Astrocyte of the spinal cord (primary cell): ENCODE results near the gene FREM3.

Experiments
- DNase-seq: peaks from one replicate; pipeline ENCODE4 v3.0.0; 2011; ENCODE audit warnings: low read depth, low spot score
- H3K4me3 ChIP-seq: 2 replicates; pipeline ENCODE4 v1.5.1; 2011; ENCODE audit warnings: low read depth, mild to moderate bottlenecking, low read length, moderate library complexity
- in situ Hi-C: cut with HindIII; loops from 2 replicates; pipeline ENCODE4 v1.10.0; 2017; ENCODE audit warnings: low sequenced_read_pairs
- TF ChIP-seq, protein P1 (sequence below): IDR thresholded peaks from 2 replicates; pipeline ENCODE4 v1.5.1; 2012; ENCODE audit warnings: low read depth, mild to moderate bottlenecking, low read length, inconsistent platforms

FREM3 gene

DNA sequence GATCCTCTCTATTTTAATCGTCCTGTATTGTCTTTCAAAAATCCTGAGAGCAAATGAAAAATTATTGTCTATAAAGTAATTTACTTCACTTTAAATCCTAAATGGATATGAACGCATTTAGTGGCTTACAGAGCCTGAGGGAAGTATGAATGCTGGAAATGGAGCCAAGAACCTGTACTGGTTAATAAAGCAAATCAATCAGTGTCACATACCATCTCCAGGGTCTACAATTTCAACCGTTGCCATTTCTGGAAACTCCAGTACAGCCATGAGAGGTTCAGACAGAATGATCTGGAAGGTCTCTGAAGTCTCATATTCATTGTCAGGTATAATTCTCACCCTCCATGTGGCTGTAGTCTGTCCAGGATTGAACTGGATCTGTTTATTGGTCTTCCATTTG is 76.6 kb downstream of the FREM3 start:
- TF ChIP-seq, protein P1, sequence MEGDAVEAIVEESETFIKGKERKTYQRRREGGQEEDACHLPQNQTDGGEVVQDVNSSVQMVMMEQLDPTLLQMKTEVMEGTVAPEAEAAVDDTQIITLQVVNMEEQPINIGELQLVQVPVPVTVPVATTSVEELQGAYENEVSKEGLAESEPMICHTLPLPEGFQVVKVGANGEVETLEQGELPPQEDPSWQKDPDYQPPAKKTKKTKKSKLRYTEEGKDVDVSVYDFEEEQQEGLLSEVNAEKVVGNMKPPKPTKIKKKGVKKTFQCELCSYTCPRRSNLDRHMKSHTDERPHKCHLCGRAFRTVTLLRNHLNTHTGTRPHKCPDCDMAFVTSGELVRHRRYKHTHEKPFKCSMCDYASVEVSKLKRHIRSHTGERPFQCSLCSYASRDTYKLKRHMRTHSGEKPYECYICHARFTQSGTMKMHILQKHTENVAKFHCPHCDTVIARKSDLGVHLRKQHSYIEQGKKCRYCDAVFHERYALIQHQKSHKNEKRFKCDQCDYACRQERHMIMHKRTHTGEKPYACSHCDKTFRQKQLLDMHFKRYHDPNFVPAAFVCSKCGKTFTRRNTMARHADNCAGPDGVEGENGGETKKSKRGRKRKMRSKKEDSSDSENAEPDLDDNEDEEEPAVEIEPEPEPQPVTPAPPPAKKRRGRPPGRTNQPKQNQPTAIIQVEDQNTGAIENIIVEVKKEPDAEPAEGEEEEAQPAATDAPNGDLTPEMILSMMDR: no peak
- in situ Hi-C loops: no loop called here
- H3K4me3 ChIP-seq: no peak overlapping the region
- DNase-seq: no peak

DNA sequence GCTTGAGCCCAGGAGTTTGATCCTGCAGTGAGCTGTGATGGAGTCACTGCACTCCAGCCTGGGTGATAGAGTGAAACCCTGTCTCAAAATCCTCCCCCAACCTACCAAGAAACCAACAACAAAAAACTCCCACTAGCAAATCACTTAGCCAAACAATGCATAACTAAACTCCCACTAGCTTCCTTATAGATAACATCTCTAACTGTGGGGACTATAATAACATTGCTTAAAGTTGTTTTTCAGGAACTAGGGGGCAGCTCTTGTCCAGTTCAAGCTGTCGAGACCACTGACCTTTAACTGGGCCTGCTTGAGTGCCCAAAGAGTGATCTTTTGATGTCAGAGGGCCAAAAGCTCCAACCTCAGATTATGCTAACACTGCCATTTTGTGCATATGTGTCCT is 81.7 kb downstream of the FREM3 start:
- no peak for DNase-seq
- in situ Hi-C loops: no loop called here
- no peak overlapping the region for H3K4me3 ChIP-seq
- TF ChIP-seq, protein P1: no peak

DNA sequence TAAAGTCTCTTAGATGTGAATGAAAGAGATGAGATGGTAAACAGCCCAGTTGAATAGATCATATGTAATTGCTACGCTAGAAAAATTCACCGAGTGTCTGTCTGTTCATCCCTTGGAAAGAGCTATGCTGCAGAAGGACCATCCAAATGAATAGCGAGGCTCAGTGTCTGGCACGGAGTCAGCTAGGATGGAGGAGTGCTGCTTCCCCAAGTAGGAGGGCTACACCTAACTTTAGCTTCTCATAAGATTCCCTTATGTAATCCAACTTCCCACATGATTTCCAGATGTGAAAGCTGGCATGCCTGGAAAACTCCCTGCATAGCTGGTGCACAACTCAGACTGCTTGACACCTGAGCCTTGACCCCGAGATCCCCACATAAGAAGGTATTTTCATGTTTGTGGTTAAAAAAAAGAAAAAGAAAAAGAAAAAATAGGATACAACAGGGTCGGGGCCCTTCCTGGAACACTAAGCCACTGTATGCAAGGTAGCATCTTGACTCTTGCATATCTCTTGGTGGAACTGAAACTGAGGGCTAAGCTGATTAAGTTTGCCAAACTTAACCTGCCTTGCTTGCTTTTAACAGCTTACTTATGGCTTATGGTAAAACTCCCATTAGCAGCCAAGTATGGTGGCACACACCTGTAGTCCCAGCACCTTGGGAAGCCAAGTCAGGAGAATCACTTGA is 82.3 kb downstream of the FREM3 start:
- DNase-seq: peak; percentile 6
- no peak overlapping the region for H3K4me3 ChIP-seq
- in situ Hi-C loops: no loop called here
- TF ChIP-seq, protein P1: no peak

DNA sequence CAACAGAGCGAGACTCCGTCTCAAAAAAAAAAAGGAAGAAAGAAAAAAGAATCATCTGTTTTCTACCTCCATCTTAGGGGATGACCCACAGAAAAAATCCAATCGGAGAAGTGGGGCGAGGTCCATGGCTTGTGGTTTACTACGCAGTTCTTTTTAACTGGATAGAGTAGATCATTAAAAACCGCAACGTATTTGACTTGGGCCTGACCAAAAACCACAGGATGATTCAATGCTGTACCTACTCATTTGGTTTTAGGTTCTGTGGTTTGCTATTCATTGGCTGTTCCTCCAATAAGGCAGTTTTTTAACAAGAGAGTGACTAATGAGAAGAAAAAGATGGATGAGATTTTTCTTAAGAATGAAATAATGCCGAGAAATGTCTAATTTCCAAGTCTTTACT is 83.7 kb downstream of the FREM3 start:
- TF ChIP-seq, protein P1: no peak
- in situ Hi-C loops: no loop called here
- DNase-seq: peak; percentile 70
- no peak overlapping the region for H3K4me3 ChIP-seq

DNA sequence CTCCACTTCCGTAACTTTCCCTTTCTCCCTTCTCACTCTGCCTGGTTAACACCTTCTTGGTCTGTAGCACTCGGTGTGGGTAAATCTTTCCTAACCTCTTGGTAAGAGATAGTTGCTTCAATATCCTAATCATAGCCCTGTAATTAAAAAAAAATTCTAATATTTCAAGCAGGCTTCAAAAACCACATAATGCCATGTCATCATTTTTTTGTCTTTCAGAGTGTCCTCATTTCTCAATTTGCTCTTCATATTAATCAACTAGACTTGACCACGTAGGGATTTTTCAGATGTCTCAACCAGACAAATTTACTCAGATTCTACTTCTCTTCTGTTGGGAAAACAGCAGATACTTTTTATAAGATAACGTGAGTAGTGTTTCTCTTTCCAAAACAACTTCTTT is 91.0 kb downstream of the FREM3 start:
- TF ChIP-seq, protein P1: no peak
- no peak for DNase-seq
- in situ Hi-C loops: no loop called here
- H3K4me3 ChIP-seq: no peak overlapping the region

DNA sequence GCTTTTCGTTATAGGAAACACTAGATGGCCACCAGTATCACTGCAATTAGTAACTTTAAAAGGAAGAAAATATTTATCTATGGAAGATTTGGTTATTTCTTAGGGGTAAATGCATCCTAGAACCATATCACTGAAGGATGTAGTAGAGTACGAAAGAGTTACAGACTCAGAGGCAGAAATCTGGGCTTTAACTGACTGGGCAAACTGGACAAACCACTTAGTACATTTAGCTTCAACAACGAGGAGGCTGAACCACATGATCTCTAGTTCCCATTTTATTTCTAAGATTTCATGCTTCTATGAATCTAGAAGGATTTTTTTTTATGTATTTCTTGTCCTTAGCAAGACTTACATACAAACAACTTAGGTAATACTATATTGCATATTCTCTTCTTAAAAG is 94.0 kb downstream of the FREM3 start:
- TF ChIP-seq, protein P1: no peak
- no peak for DNase-seq
- in situ Hi-C loops: no loop called here
- H3K4me3 ChIP-seq: no peak overlapping the region
